GM10266 (cell line): ENCODE results near the gene LGMN.
A peak's percentile ranks its signal among the peaks of the same experiment; 100 is the strongest.

Experiments
- DNase-seq: peaks from one replicate; pipeline ENCODE4 v3.0.0; 2012; ENCODE audit errors: extremely low spot score
- TF ChIP-seq, protein P1 (sequence below): IDR thresholded peaks from 2 replicates; pipeline ENCODE4 v1.5.1; 2012; ENCODE audit warnings: mild to moderate bottlenecking, low read depth; ENCODE audit not compliant: control insufficient read depth, insufficient read depth; ENCODE audit errors: missing control alignments

Gene LGMN

DNA sequence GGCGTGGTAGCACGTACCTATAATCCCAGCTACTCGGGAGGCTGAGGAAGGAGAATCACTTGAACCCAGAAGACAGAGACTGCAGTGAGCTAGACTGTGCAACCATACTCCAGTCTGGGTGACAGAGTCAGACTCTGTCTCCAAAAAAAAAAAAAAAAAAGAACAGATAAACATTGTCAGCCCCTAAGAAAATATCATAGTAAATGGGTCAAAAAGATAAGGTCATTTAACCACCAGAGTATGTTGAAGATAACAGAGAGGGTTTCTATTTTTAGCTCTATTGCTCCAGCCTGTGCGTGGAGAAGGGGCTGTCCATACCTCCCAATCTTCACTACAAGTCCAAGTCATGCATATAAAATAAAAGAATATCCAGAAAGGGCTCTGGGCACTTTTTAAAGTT, 15.4 kb downstream of the LGMN start:
- DNase-seq: no peak
- TF ChIP-seq, protein P1, sequence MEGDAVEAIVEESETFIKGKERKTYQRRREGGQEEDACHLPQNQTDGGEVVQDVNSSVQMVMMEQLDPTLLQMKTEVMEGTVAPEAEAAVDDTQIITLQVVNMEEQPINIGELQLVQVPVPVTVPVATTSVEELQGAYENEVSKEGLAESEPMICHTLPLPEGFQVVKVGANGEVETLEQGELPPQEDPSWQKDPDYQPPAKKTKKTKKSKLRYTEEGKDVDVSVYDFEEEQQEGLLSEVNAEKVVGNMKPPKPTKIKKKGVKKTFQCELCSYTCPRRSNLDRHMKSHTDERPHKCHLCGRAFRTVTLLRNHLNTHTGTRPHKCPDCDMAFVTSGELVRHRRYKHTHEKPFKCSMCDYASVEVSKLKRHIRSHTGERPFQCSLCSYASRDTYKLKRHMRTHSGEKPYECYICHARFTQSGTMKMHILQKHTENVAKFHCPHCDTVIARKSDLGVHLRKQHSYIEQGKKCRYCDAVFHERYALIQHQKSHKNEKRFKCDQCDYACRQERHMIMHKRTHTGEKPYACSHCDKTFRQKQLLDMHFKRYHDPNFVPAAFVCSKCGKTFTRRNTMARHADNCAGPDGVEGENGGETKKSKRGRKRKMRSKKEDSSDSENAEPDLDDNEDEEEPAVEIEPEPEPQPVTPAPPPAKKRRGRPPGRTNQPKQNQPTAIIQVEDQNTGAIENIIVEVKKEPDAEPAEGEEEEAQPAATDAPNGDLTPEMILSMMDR: no peak

- TF ChIP-seq, protein P1: no peak
Observed at GRCh38 chr14:92731622-92732115, 16.8 kb downstream of the LGMN start.

GRCh38 chr14:92729634-92730358, 18.6 kb downstream of the LGMN start:
- TF ChIP-seq, protein P1: no peak
- peak; percentile 50 for DNase-seq

More at GRCh38 chr14:92731622-92732115, 16.8 kb downstream of the LGMN start:
- DNase-seq: no peak

GRCh38 chr14:92728759-92729364, 19.6 kb downstream of the LGMN start:
- TF ChIP-seq, protein P1: no peak
- DNase-seq: no peak

DNA sequence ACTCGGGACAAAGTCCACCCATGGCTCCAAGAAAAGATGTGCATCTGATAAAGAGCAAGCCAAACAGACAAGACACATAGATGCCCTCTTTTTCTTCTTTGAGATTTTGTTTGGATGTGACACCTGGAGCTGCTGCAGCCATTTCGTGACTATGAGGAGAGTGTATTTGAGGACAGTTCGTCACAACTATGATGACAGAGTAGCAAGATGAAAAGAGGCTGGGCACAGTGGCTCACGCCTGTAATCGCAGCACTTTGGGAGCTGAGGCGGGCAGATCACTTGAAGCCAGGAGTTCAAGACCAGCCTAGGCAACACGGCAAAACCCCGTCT, 21.5 kb downstream of the LGMN start:
- TF ChIP-seq, protein P1: no peak
- DNase-seq: no peak

- TF ChIP-seq, protein P1: no peak
- no peak for DNase-seq
Observed at GRCh38 chr14:92726135-92726932, 22.1 kb downstream of the LGMN start.
